Panc1 (cell line): ENCODE data around the gene OR10H1. TPM values are rescaled to one million over a fixed set of nuclear protein-coding genes. Genes with fewer than 3 reads are reported as not detected.

ENCODE experiments used
- ATAC-seq: fragments of 200-7000 bp; cut with Tn5 transposase; 2 replicates; pipeline ENCODE4 v1.9.1; 2020; ENCODE audit warnings: mild to moderate bottlenecking, moderate library complexity
- BruUV-seq: library from RNA; stranded (reverse); fragments of 400-500 nt; replicated peaks from 2 replicates; lab custom pipeline; 2021; lab: Mats Ljungman, UMichigan
- CTCF ChIA-PET: fragments of 300-600 bp; sonication (Branson Sonifier 250); formaldehyde crosslinking; loops from one replicate; lab custom pipeline; 2022; ENCODE audit warnings: antibody characterized with exemption; lab: Charles Lee
- POLR2A ChIA-PET: fragments of 300-600 bp; sonication (Branson Sonifier 250); formaldehyde crosslinking; loops from one replicate; lab custom pipeline; 2022; ENCODE audit warnings: antibody characterized with exemption; lab: Charles Lee
- DNase-seq: peaks from one replicate; pipeline ENCODE4 v3.0.0-alpha.2; 2010; ENCODE audit warnings: low read depth, low spot score
- H3K27ac ChIP-seq: 2 replicates; pipeline ENCODE4 v1.5.1; 2011; ENCODE audit warnings: mild to moderate bottlenecking, low read length, inconsistent platforms
- H3K27me3 ChIP-seq: fragments of 200-500 bp; sonication (Bioruptor generic); 2 replicates; pipeline ENCODE4 v1.6.0; 2014; ENCODE audit warnings: low read length, inconsistent platforms; ENCODE audit not compliant: control insufficient read depth, insufficient read depth
- H3K36me3 ChIP-seq: fragments of 200-500 bp; sonication (Bioruptor generic); 2 replicates; pipeline ENCODE4 v1.5.1; 2014; ENCODE audit warnings: inconsistent platforms, mild to moderate bottlenecking, low read length, moderate library complexity; ENCODE audit not compliant: control insufficient read depth, insufficient read depth
- H3K4me1 ChIP-seq: 2 replicates; pipeline ENCODE4 v1.5.1; 2011; ENCODE audit warnings: inconsistent platforms, mild to moderate bottlenecking, low read length, moderate library complexity; ENCODE audit not compliant: control insufficient read depth, insufficient read depth
- H3K4me3 ChIP-seq, 2 experiments: 2 replicates each; pipeline ENCODE4 v1.5.1; 2011 to 2012; ENCODE audit warnings: low read depth in 2 of 2, low read length in 2 of 2, mild to moderate bottlenecking in 2 of 2, inconsistent platforms in 1 of 2, moderate library complexity in 1 of 2
- H3K9me3 ChIP-seq: fragments of 200-500 bp; sonication (Bioruptor generic); 2 replicates; pipeline ENCODE4 v1.5.1; 2014; ENCODE audit warnings: low read depth, mild to moderate bottlenecking, inconsistent platforms, low read length, moderate library complexity; ENCODE audit not compliant: control insufficient read depth, insufficient read depth
- POLR2AphosphoS5 ChIP-seq: IDR thresholded peaks from 2 replicates; pipeline ENCODE4 v1.6.1; 2012; ENCODE audit warnings: mild to moderate bottlenecking, low read depth, low read length, moderate library complexity
- SIN3A ChIP-seq: IDR thresholded peaks from 2 replicates; pipeline ENCODE4 v1.6.1; 2012; ENCODE audit warnings: low read depth, mild to moderate bottlenecking, low read length, moderate library complexity, borderline replicate concordance; ENCODE audit not compliant: insufficient read depth
- TCF7L2 ChIP-seq: IDR thresholded peaks from 2 replicates; pipeline ENCODE4 v1.6.1; 2011; ENCODE audit warnings: mild to moderate bottlenecking, low read depth, low read length, inconsistent platforms
- in situ Hi-C: cut with HindIII; loops from 2 replicates; pipeline ENCODE4 v1.10.0; 2016; ENCODE audit warnings: low sequenced_read_pairs, low pct_unique_long_range_greater_than_20kb
- intact Hi-C: fragments of 100-400 bp; cut with micrococcal nuclease; formaldehyde crosslinking; loops from one replicate; pipeline ENCODE4 v1.10.0; 2022; ENCODE audit not compliant: unreplicated experiment
- total RNA-seq: library from RNA; stranded (reverse); gene quantifications from one replicate; pipeline ENCODE4 v1.2.1, GENCODE V29; 2021; ENCODE audit not compliant: unreplicated experiment
- TF ChIP-seq, protein P1 (sequence below), 2 experiments: IDR thresholded peaks; 2 replicates each; pipeline ENCODE4 v1.6.1; 2011 to 2012; ENCODE audit warnings: low read depth in 2 of 2, control low read depth in 1 of 2, low read length in 1 of 2, mild to moderate bottlenecking in 1 of 2, moderate library complexity in 1 of 2; ENCODE audit not compliant: insufficient read depth in 1 of 2
- TF ChIP-seq, protein P2 (sequence below): fragments of 450-650 bp; IDR thresholded peaks from 2 replicates; pipeline ENCODE4 v1.5.1; 2017; ENCODE audit warnings: mild to moderate bottlenecking

Gene OR10H1
- total RNA-seq, 1 experiment from 2014 or later = not detected

DNA sequence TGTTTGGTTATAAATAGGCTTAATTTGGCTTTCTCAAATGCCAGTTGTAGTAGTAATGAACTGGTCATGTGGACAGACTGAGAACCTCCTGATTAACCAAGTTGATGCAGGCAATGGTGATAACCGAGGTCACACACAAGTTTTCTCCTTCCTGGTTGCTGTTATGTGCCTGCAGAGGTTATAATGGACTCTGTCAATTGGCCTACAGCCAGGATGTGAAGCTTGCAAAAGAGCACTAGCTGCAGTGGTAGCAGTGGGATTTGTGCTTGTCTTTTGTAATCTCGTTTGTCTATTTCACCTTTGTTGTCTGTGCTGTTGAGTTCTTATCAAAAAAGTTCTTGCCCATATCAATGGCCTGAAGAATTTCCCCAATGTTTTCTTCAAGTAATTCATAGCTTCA, 57.1 kb downstream of the OR10H1 start:
- DNase-seq (no peak), ATAC-seq (no peak)
- Histone ChIP-seq H3K27me3 (0 out of 2 replicates have a peak, but pooled peaks cover 2% of the 10 kb centered on the region), H3K4me3 (no peak overlapping the region), H3K9me3 (no peaks in the 10 kb centered on the region), H3K4me1 (no peaks in the 10 kb centered on the region), H3K36me3 (no peaks in the 10 kb centered on the region), H3K27ac (no peak overlapping the region)
- POLR2A ChIA-PET = no interaction called here
- in situ Hi-C loops (no loop called here), intact Hi-C loops (no loop called here)
- TF ChIP-seq SIN3A (no peak), TCF7L2 (no peak), POLR2AphosphoS5 (no peak)
- TF ChIP-seq, protein P1, sequence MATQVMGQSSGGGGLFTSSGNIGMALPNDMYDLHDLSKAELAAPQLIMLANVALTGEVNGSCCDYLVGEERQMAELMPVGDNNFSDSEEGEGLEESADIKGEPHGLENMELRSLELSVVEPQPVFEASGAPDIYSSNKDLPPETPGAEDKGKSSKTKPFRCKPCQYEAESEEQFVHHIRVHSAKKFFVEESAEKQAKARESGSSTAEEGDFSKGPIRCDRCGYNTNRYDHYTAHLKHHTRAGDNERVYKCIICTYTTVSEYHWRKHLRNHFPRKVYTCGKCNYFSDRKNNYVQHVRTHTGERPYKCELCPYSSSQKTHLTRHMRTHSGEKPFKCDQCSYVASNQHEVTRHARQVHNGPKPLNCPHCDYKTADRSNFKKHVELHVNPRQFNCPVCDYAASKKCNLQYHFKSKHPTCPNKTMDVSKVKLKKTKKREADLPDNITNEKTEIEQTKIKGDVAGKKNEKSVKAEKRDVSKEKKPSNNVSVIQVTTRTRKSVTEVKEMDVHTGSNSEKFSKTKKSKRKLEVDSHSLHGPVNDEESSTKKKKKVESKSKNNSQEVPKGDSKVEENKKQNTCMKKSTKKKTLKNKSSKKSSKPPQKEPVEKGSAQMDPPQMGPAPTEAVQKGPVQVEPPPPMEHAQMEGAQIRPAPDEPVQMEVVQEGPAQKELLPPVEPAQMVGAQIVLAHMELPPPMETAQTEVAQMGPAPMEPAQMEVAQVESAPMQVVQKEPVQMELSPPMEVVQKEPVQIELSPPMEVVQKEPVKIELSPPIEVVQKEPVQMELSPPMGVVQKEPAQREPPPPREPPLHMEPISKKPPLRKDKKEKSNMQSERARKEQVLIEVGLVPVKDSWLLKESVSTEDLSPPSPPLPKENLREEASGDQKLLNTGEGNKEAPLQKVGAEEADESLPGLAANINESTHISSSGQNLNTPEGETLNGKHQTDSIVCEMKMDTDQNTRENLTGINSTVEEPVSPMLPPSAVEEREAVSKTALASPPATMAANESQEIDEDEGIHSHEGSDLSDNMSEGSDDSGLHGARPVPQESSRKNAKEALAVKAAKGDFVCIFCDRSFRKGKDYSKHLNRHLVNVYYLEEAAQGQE (IDR thresholded peaks at IDR 0.05; ENCODE audit: insufficient read depth in 1 of 2, low read depth in 2 of 2, low read length in 1 of 2) = no peak
- TF ChIP-seq, protein P2, sequence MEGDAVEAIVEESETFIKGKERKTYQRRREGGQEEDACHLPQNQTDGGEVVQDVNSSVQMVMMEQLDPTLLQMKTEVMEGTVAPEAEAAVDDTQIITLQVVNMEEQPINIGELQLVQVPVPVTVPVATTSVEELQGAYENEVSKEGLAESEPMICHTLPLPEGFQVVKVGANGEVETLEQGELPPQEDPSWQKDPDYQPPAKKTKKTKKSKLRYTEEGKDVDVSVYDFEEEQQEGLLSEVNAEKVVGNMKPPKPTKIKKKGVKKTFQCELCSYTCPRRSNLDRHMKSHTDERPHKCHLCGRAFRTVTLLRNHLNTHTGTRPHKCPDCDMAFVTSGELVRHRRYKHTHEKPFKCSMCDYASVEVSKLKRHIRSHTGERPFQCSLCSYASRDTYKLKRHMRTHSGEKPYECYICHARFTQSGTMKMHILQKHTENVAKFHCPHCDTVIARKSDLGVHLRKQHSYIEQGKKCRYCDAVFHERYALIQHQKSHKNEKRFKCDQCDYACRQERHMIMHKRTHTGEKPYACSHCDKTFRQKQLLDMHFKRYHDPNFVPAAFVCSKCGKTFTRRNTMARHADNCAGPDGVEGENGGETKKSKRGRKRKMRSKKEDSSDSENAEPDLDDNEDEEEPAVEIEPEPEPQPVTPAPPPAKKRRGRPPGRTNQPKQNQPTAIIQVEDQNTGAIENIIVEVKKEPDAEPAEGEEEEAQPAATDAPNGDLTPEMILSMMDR = no peak
- CTCF ChIA-PET = no interaction called here
- no TSS peak for BruUV-seq

Other genes with a start within 250 kb of the OR10H1 start
- not detected for gene CYP4F8, start 200.4 kb downstream of the OR10H1 start, total RNA-seq
- gene CYP4F3, start 174.8 kb downstream of the OR10H1 start, total RNA-seq = 0.10 TPM
- gene CYP4F12, start 142.6 kb downstream of the OR10H1 start, total RNA-seq = 1.7 TPM
- gene OR10H2, start 87.6 kb downstream of the OR10H1 start, total RNA-seq = not detected
- gene OR10H3, start 77.7 kb downstream of the OR10H1 start, total RNA-seq = not detected
- not detected for gene OR10H5, start 28.0 kb downstream of the OR10H1 start, total RNA-seq
- 0.21 TPM for gene CYP4F2, start 82.4 kb upstream of the OR10H1 start, total RNA-seq
- 0.21 TPM for gene CYP4F11, start 118.9 kb upstream of the OR10H1 start, total RNA-seq
- not detected for gene OR10H4, start 133.3 kb upstream of the OR10H1 start, total RNA-seq